HG02885 (cell line): ENCODE measurements around the gene CRAT.

ENCODE experiments used
- ATAC-seq: cut with Tn5 transposase; IDR thresholded peaks from one replicate; pipeline ENCODE4 v1.9.1; 2021; ENCODE audit warnings: mild to moderate bottlenecking; ENCODE audit not compliant: unreplicated experiment, poor library complexity

CRAT gene

DNA sequence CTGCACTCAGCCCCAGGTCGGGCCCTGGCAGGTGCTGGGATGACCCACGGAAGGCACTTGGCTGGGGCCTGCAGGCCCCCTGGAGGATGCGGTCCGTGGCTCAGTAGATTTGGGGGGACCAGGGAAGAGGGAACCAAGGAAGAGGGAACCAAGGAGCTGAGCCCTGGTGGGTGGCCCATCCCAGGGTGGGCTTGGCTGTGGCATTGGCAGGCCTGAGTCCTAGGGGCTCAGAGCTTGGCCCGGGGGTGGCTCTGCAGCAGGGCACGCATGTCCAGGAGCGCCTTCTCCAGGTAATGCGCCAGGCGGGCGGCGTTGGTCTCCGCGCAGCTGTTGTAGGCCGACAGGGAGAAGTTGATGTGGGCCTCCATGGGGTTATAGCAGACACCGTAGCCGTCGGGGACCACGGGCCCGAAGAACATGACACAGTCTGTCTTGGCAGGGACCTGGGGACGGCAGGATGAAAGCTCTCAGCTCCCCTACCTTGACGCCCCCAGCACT, 15.4 kb downstream of the CRAT start:
- no peak for ATAC-seq

DNA sequence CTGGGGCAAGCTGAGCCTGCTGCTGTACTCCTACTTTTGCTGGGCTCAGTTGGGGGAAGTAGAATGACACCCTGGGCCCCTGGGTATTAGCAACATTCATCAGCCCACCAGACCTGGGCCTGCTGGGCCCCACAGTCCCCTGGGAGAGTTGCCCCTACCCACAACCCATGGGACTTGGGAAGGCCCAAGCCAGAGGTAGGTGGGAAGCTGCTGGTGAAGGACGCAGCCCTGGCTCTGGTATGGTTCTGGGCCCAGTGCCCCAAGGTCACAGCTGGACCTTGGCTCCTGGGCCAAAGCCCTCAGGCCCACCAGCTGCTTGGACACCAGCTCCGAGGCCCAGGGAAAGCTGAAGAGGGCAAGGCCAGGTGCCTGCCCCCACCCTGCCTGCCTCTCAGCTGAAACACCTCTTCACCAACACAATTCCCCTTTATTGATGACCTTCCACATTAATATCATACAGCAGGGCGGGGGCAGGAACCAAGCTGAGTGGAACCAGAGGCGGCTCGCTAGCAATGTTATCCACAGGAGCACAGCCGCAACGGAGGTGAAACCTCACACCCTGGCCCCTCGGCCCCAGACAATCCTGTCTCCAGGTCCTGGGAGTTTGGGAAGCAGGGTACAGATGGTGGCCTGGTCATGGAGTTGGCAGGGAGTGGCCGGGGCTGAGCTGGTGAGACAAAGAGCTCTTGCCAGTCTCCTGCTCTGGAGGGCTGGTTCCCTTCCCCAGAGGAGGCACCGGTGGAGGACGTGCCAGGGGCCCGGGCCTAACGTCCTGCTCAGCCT, 16.0 kb downstream of the CRAT start:
- no peak for ATAC-seq

DNA sequence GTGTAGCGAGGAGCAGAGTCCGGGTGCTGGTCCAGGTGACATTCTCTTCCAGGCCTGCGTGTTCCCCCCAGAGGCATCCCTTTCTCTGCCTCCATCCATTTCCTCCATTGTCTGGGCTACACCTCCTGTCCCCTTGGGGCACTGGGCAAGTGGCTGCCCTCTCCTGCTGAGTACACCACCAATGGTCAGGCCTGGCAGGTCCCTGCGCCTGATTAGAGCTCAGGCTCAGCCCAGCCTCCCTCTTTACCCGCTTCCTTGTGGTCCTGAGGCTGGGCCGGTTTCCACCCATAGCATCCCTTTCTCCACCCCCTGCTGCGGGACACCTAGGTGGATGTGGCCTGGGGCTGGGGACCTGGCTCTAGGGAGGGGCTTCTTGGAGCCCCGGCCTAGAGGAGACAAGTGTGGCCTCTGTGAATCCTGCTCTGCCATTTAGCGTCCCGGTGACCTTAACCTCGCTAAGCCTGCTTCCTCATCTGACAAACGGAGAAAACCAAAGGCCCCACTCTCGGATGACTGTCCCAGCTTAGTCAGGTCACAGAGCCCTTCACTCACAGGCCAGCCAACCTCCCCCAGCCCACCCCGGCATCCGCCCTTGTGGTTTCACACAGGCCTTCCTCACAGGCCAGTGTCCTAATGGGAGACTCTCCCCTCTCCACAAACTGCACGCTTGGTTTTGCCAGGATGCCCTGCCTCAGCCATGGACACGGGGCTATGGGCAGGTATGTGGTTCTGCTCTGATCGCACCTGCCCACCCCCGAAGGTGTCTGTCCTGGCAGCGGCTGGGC, 16.8 kb downstream of the CRAT start:
- no peak for ATAC-seq

DNA sequence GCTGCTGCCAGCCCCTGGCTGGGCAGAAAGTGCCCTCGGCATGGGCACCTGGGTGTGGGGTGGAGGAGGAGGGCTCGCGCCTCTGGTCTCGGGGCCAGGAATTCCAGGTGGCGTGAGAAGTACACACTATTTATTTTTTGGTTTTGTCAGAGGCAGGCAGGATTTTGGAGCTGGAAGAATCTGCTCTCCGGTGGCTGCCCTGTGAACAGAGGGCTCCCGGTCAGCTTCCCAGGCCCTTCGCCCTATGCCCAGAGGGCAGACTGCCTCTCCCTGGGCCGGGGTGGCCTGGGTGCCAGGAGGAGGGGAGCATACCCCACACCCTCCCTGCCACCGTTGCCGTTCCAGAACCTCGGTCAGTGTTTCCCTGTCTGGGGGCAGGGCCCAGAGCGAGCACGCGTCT, 21.3 kb downstream of the CRAT start:
- no peak for ATAC-seq

DNA sequence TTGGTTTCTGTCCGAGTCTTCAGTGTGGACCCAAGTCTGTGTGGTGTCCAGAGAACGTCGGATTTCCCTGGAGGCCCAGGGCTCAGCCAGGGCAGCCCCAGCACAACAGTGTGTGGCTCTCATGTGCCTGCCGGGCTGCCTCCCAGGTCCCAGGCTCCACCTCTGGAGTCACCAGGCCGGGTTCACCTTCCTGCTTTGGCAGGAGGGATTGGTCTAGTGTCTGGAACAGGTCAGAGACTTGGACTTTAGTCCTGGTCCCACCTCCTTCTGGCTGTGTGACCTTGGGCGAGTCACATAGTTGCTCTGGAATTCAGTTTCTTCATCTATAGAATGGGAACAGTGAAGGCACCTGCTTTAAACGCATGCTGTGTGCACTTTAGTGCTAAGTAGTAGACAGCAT, 26.5 kb downstream of the CRAT start:
- no peak for ATAC-seq

DNA sequence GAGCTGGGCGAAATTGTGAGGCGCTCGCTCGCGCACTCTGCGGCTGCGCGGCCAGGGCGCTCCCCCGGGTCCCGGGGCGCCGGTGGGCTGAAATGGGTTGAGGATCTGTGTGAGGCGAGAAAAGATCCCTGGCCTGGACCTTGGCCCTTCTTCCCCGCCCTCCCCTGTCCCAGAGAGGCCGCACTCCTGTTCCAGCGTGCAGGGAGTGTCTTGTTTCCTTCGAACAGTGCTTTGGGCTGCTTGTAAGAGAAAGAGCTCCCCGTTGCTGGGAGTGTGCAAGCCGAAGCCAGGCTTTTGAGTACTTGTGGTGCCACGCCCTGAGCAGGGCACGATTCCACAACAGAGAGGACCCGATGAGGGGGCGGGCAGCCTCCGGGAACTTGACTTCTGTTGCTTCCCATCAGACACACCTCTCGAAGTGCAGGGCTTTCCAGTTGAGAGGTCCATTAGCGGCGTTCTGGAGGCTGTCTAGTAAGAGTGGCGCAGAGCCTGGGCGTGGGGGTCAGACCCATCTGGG, 29.1 kb downstream of the CRAT start:
- no peak for ATAC-seq

DNA sequence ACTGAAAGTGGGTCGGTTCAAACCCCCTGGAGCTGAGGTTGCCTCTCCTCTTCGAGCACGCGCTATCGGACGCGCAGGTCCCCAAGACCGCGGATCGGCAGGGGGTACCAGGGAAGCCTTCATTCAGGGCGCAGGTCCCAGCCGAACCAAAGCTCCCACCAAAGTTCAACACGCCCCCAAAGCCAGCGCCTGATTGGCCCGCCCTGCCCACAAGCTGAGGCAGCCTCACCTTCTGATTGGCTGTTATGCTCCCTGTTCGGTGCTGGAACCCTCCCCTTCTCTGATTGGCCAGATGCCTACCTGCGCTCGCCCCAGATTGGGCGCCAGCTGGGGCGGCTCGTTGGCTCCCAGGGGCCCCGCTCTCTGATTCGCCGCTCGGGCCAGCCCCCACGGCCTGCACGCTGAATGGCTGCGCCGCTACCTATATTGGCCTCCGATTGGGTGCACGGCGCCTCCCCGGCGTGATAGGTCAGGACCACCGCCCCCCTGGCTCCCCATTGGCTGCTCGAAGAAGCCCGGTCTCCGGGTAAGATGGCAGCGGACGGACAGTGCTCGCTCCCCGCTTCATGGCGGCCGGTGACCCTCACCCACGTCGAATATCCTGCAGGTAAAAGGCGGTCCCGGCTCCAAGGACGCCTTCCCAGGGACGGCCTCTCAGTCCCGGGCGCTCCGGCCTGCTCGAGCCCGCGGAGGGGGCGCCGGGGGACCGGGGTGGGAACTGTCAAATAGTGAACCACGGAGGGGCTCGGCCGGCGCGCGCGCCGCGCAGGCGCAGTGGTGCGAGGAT, 29.8 kb downstream of the CRAT start, which contains the start of gene DOLPP1:
Gene DOLPP1, plus strand, starts transcription at position 511 of the 787 bp plus-strand sequence. Its CDS starts 21 bp downstream, at position 532.
- ATAC-seq = peak; percentile 93

DNA sequence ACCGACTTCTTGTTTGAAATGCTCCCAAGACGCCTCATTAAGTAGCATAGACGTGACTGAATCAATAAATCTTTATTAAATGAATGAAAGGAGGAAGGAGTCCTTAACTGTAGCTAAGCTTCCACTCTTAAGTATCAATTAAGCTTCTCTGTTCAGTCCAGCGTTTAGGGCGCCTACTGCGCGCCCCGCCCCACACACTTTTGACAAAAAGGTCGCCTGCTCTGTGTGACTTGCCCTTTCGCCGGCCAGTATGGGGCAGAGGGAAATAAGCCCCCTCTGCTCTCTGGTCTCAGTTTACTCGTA, 30.3 kb downstream of the CRAT start:
- ATAC-seq = no peak

DNA sequence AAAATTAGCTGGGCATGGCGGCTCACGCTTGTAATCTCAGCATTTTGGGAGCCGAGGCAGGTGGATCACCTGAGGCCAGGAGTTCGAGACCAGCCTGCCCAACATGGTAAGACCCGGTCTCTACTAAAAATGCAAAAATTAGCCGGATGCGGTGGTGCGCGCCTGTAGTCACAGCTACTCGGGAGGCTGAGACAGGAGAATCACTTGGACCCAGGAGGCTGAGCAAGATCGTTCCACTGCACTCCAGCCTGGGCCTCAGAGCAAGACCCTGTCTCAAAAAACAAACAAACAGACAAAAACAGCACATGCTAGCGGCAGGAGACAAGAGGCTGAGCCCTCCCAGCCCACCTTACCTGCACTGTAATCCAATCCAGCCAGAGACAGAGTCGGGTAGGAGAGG, 30.8 kb downstream of the CRAT start:
- ATAC-seq = no peak

DNA sequence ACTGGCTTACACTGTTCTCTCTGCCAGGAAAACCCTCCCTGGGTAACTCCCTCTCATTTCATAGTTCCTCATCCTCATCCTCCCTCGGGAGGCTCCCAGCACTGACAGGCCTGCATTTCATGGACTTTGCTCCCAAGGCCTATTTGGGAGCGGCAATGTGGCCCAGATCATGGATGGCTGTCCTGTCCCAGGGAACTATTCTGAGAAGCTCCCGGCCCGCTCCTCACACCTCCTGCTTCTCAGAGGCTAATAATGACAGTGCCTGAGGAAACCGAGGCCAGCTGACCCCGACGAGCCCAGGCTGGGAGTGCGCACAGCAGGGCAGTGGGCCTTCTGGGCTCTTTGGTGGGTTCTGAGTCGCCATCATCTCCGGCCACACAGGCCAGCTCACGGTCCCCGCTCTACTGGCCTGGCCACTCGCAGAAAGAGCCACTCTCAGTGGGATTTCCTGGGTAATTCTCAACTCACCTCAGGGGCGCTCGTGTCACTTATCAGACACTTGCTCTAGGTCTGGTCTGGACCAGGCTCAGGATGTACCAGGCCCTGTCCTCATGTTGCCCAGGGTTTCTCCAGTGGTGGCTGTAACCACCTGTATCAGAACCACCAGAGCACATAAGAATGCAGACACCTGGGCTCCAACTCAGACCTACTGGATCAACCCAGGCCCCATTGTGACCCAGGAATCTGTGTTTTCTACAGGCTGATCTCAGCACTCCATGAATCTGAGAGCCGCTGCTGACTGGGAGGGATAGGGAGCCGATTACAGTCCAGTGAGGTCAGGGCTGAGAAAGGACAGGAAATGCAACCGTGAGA, 31.7 kb downstream of the CRAT start:
- no peak for ATAC-seq

DNA sequence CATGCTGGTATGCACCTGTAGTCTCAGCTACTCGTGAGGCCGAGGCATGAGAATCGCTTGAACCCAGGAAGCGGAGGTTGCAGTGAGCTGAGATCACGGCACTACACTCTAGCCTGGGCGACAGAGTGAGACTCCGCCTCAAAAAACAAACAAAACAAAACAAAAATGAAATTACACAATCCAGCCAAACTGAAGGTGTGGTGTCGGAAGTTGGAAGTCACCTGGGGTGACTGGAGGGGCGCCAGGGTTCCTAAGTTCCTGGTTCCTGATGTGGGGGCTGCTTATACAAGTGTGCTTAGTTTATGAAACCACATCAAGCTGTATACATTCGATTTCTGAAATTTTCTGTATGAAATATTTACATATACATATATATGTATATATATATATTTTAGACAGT, 33.4 kb downstream of the CRAT start:
- no peak for ATAC-seq

DNA sequence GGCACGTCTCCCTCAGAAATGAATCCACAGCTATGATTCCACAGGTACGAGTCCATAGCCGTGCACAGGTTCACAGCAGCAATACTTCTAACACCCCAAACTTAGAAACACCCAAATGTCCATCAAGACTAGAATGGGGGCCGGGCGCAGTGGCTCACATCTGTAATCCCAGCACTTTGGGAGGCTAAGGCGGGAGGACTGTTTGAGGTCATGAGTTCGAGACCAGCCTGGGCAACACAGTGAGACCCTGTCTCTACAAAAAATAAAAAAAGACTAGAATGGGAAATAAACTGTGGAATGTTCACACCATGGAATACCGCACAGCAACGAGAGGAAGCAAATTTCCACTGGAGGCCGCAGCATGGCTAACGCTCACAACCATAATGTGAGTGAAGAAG, 34.0 kb downstream of the CRAT start:
- ATAC-seq = no peak

DNA sequence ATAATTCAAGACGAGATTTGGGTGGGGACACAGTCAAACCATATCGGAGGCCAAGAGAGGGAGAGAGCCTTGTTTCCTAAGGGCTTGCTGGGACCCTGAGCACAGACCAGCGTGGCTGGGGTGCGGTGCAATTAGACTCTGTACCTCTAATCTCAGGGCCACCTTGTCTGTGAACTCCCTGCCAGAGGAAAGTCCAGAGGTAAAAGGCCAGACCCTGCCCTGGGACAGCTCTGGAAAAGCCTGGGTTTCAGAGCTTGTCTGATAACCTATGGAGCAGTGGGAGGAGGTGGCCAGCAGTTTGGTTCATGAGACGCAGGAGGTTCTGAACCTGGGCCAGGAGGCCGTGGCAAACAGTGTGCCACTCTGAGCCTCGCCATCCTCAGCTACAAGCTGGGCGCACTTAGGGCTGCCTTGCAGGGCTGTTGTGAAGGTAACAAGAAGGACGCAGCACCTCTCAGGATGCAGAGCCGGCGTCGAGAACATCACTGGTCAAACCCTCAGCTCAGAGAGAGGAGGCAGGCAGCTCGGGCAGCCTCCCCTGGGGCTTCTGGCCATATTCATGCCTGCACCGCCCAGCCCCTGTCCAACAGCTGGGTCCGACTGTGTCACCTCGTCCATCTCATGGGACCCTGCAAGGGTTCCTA, 34.5 kb downstream of the CRAT start:
- no peak for ATAC-seq

DNA sequence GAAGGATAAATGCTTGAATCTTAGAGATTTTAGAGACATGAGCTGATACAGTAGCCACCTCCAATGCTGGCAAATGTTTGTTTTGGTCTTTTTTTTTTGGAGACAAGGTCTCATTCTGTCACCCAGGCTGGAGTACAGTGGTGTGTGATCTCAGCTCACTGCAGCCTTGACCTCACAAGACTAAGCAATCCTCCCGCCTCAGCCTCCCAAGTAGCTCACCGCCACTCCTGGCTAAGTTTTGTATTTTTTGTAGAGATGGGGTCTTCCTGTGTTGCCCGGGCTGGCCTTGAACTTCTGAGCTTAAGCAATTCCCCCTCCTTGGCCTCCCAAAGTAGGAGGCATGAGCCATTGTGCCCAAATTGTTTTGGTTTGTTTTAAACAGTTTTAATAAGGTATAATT, 36.5 kb downstream of the CRAT start:
- ATAC-seq = no peak

DNA sequence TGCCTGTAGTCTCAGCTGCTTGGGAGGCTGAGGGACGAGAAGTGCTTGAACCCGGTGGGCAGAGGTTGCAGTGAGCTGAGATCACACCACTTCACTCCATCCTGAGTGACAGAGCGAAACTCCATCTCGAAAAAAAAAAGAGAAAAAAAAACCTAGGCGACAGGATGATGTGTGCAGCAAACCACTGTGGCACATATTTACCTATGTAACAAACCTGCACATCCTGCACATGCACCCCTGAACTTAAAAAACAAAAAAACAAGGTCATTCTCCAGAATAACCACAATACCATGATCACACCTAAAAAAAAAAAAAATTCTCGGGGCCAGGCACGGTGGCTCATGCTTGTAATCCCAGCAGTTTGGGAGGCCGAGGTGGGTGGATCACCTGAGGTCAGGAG, 37.2 kb downstream of the CRAT start:
- ATAC-seq = no peak

DNA sequence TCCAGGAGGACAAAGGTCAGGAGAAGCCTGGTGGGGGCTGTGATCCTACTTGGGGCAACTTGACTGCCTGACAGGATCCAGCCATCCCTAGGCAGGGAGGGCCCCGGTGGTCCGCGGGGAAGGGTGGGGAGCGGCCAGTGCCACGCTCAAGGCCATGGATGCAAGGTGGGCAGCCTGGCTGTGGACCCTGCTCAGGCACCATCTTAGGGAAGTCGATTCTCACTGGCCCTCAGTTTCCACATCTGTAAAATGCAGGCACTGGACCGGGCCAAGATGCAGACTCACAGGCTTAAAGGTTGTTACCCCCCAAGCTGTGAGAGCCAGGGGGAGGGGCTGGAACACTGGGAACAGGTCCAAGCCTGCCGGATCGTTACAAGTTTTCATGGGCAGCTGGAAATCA, 38.4 kb downstream of the CRAT start:
- ATAC-seq = no peak

DNA sequence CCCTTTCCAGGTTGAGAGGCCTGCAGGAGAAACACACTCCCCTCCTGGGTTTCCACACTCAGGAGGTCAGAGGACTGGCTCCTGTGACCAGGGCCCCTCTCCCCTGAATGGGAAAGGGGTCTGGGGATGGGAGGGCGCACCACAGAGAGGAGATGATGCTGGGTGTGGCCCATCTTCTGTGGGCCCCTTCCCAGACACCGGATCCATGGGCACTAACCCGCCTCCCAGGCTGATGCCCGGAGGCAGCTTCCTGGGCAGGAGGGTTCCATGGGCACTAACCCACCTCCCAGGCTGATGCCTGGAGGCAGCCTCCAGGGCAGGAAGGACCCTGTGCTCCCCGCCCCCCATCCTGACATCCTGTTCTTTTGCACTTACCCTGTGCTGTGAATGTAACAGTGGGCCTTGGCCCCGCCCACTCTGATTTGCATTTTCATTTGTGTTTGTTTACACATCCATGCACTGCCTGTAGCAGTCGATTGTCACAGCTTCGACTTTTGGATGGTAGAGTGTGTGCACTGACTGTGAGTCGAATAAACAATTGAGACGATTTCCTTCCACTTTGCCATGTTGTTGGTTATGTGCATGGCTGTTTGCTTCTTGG, 39.0 kb downstream of the CRAT start:
- no peak for ATAC-seq

DNA sequence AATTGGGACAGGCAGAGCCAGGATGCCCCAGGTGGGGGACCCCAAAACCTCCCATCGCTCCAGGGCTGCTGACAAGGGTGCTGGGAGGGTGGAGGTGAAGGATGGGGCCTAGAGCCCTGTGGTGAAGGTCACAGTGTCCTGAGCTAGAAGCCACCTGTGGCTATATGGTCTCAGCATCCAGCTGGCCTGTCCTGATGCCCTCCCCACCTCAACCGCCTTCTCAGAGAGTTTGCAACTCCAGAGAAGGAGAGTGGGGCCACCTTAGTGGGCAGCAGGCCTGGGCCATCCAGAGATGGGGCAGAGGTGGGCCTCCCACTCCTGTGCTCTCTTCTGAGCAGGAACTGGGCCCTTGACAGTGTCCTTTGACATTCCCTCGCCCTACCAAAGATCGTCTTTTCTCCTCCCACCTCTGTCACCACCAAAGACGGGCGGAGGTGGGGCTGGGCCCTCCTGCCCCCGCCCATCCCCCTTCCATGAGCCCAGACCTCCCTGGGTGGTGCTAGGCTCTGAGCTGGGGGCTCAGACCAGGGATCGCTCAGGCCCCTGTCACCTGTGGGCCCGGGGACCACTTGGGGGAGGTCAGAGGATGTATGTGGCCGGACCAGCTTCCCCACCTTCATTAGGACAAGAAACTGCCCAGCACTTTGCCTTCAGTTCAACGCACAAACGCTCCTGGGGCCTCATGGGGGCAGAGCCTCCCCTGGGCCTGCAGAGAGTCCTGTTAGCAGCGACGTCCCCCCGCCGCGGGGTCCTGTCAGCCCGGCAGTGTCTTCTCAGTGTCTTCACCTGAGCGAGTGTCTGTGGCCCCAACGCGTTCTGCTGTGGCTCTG, 39.7 kb downstream of the CRAT start:
- no peak for ATAC-seq
